RWPE2 (cell line): ENCODE measurements around the gene CLTCL1.

Source experiments
- ATAC-seq: fragments of 200-7000 bp; cut with Tn5 transposase; 3 replicates; pipeline ENCODE4 v1.9.1; 2021; ENCODE audit warnings: low read depth
- DNase-seq: peaks from one replicate; pipeline ENCODE4 v3.0.0-alpha.2; 2020; ENCODE audit warnings: low spot score
- H3K27ac ChIP-seq: fragments of 450-650 bp; 2 replicates; pipeline ENCODE4 v1.5.1; 2017; ENCODE audit warnings: mild to moderate bottlenecking; ENCODE audit not compliant: poor library complexity, severe bottlenecking
- H3K27me3 ChIP-seq: fragments of 250-450 bp; sonication (Bioruptor Pico); 2 replicates; pipeline ENCODE4 v1.5.1; 2021; ENCODE audit warnings: mild to moderate bottlenecking, moderate library complexity; ENCODE audit not compliant: insufficient read depth, poor library complexity, severe bottlenecking
- H3K36me3 ChIP-seq: fragments of 250-450 bp; sonication (Bioruptor Pico); 2 replicates; pipeline ENCODE4 v1.5.1; 2020; ENCODE audit warnings: low read depth, mild to moderate bottlenecking, moderate library complexity
- H3K4me1 ChIP-seq: fragments of 250-450 bp; sonication (Bioruptor Pico); 2 replicates; pipeline ENCODE4 v1.5.1; 2021; ENCODE audit warnings: mild to moderate bottlenecking, moderate library complexity; ENCODE audit not compliant: insufficient read depth, poor library complexity, severe bottlenecking
- H3K4me3 ChIP-seq: fragments of 250-450 bp; sonication (Bioruptor Pico); 2 replicates; pipeline ENCODE4 v1.5.1; 2021; ENCODE audit warnings: mild to moderate bottlenecking, moderate library complexity; ENCODE audit not compliant: severe bottlenecking
- H3K9me3 ChIP-seq: fragments of 250-450 bp; sonication (Bioruptor Pico); 2 replicates; pipeline ENCODE4 v1.5.1; 2021; ENCODE audit warnings: mild to moderate bottlenecking, moderate library complexity; ENCODE audit not compliant: severe bottlenecking
- TF ChIP-seq, protein P1 (sequence below): fragments of 450-650 bp; IDR thresholded peaks from one replicate; pipeline ENCODE4 v1.5.1; 2017; ENCODE audit warnings: mild to moderate bottlenecking, moderate library complexity; ENCODE audit not compliant: poor library complexity, severe bottlenecking

Gene CLTCL1

DNA sequence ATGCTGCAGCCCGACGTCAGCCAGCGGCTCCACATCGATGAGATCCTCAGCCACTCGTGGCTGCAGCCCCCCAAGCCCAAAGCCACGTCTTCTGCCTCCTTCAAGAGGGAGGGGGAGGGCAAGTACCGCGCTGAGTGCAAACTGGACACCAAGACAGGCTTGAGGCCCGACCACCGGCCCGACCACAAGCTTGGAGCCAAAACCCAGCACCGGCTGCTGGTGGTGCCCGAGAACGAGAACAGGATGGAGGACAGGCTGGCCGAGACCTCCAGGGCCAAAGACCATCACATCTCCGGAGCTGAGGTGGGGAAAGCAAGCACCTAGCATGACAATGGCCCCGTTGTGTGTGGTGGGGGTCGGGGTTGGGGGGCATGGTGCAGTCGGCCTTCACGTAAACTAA, 159.4 kb downstream of the CLTCL1 start:
- TF ChIP-seq, protein P1, sequence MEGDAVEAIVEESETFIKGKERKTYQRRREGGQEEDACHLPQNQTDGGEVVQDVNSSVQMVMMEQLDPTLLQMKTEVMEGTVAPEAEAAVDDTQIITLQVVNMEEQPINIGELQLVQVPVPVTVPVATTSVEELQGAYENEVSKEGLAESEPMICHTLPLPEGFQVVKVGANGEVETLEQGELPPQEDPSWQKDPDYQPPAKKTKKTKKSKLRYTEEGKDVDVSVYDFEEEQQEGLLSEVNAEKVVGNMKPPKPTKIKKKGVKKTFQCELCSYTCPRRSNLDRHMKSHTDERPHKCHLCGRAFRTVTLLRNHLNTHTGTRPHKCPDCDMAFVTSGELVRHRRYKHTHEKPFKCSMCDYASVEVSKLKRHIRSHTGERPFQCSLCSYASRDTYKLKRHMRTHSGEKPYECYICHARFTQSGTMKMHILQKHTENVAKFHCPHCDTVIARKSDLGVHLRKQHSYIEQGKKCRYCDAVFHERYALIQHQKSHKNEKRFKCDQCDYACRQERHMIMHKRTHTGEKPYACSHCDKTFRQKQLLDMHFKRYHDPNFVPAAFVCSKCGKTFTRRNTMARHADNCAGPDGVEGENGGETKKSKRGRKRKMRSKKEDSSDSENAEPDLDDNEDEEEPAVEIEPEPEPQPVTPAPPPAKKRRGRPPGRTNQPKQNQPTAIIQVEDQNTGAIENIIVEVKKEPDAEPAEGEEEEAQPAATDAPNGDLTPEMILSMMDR: no peak
- DNase-seq (no peak), ATAC-seq (no peak)
- Histone ChIP-seq H3K36me3 (peaks cover 23% of the 10 kb centered on the region), H3K27me3 (no peaks in the 10 kb centered on the region), H3K4me1 (peaks cover 10% of the 10 kb centered on the region), H3K9me3 (no peaks in the 10 kb centered on the region), H3K4me3 (no peak overlapping the region), H3K27ac (no peak overlapping the region)

DNA sequence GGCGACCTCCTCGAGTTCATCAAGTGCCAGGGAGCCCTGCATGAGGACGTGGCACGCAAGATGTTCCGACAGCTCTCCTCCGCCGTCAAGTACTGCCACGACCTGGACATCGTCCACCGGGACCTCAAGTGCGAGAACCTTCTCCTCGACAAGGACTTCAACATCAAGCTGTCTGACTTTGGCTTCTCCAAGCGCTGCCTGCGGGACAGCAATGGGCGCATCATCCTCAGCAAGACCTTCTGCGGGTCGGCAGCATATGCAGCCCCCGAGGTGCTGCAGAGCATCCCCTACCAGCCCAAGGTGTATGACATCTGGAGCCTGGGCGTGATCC, 159.9 kb downstream of the CLTCL1 start:
- Histone ChIP-seq H3K4me3 (no peak overlapping the region), H3K4me1 (peaks cover 10% of the 10 kb centered on the region), H3K27me3 (no peaks in the 10 kb centered on the region), H3K27ac (no peak overlapping the region), H3K9me3 (no peaks in the 10 kb centered on the region), H3K36me3 (peaks cover 18% of the 10 kb centered on the region)
- TF ChIP-seq, protein P1: no peak
- DNase-seq (no peak), ATAC-seq (no peak)

DNA sequence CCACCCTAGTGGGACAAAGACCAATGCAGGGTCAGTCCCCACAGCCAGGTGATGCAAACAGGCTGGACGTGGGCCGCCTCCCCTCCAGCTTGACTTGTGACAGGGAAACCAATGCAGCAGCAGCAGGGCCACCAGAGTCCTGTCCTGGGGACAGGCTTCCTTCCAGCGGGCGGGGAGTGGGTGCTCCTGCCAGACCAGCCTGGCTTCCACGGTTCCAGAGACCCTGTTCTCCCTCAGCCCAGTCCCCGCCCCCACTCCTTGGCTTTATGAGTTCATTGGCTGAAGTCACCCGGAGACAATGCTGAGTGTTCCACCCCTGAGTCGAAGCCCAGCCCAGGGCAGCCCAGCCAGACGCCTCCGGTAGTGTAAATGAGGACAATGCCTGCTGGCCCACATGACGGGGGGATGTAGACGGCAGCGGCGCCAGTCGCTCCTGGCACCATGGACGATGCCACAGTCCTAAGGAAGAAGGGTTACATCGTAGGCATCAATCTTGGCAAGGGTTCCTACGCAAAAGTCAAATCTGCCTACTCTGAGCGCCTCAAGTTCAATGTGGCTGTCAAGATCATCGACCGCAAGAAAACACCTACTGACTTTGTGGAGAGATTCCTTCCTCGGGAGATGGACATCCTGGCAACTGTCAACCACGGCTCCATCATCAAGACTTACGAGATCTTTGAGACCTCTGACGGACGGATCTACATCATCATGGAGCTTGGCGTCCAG, 160.4 kb downstream of the CLTCL1 start, which contains the start of gene TSSK2:
Gene TSSK2 (plus strand): TSS at position 350 of the 726 bp plus-strand sequence. CDS start 92 bp downstream, at position 442.
- no peak within 1 kb of the TSS for H3K4me3 ChIP-seq
- ATAC-seq (no peak), DNase-seq (no peak)
- peak within 1 kb of the TSS; percentile 29 for H3K27ac ChIP-seq
- H3K27me3 ChIP-seq: no peaks in the 10 kb centered on the region
- TF ChIP-seq, protein P1: no peak
- H3K4me1 ChIP-seq: peaks cover 10% of the 10 kb centered on the region
- H3K36me3 ChIP-seq: peaks cover 13% of the 10 kb centered on the region
- no peaks in the 10 kb centered on the region for H3K9me3 ChIP-seq

DNA sequence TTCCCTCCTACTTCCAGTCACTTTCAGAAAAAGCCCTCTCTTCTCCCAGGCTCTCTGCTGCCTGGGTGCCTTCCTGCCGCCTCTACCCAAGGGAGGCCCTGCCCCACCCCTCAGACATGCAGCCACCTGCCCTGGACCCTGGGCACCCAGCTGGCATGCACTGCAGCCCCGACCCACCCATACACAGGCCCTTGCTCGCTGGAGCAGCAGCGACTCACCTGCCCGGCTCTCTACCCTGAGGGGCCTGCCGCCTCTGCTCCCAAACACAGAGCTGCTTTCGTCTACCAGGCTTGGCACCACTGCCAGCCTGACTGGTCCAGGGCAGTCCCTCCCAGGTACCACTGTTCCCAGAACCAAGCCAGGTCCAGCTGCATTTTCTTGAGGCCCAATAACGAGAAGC, 161.6 kb downstream of the CLTCL1 start:
- no peak overlapping the region for H3K4me3 ChIP-seq
- H3K9me3 ChIP-seq: no peaks in the 10 kb centered on the region
- DNase-seq (no peak), ATAC-seq (peak; percentile 84)
- TF ChIP-seq, protein P1: no peak
- H3K4me1 ChIP-seq: peaks cover 10% of the 10 kb centered on the region
- no peaks in the 10 kb centered on the region for H3K27me3 ChIP-seq
- H3K36me3 ChIP-seq: 0 out of 2 replicates have a peak, but pooled peaks cover 6% of the 10 kb centered on the region
- H3K27ac ChIP-seq: peak overlapping the region; percentile 29
